ENCODE measurements around the gene SPDL1. TPM values are rescaled to one million over a fixed set of nuclear protein-coding genes. Genes with fewer than 3 reads are reported as not detected.

SPDL1 gene
- total and polyA plus RNA-seq, 2 of the 8 experiments (the other 6 are each of a cell fraction or from before 2014, with no cell fraction given), result 16.9 to 44.5 TPM

DNA sequence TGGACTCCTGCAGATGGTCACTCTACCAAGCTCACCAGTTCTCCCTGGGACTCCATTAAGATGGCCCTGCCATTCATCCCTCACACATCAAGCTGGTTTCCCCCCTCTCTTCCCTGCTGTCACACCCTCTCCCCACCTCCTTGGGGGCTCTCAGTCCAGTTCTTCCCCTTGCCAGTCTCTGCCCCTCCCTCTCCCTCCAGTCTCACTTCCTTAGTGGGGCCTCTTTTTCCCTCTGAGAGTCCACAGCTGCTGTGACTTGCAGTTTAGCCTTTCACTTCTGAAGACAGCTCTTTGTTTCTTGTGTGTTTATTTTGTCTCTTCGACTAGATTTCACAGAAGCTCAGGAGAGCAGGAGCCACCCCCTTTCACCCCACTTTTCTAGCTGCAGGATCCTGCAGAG is 64.0 kb downstream of the SPDL1 start (continued):
- TF ChIP-seq HDAC6 (IDR thresholded peaks at IDR 0.05; ENCODE audit: low read depth, low read length), result no peak
